ENCODE results near the gene NUP37. TPM values are rescaled to one million over a fixed set of nuclear protein-coding genes. Genes with fewer than 3 reads are reported as not detected.

The NUP37 gene
- total and polyA plus RNA-seq, 9 of the 15 experiments (the other 6 are each of a cell fraction or from before 2014, with no cell fraction given): 72.2 to 429 (median 170) TPM

DNA sequence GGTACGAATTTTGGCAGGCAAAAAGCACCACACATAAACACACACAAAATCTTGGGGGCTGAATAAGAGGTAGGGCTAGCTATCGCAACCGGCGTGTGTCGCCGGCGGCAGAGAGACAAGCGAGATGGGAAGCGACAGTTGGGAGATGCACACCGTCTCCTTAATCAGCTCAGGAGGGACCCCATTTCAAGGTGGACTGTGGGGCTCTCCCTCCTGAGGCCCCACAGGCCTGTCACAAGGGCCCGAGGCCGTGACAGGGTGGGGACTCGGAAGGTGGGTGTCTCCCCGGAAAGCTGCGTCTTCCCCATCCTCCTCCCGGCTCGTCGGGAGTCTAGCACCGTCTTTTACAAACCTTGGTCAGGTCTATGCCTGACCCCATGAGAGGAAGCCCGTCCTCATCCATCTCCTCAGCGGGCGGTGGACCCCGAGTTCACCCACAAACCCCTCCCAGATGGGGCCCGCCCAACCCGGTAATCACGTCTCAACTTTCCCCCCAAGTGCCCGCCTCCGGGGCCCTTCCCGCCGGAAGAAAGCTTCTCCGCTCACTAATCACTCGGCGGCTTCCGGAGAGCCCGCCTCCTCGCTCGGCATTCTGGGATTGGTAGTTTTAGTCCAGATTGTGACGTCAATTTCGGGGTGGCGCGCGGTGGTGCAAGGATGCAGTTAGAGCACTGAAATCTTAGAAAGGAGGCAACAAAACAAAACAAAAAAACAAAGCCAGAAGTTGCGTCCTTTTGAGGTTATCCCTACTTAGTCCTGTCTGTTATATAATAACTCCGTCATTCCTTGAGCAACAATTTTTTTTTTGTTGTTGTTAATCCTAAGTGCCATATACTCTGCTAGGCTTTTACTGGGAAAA lies 58.1 kb downstream of the NUP37 start, which contains the start of gene WASHC3:
Gene WASHC3 (minus strand): TSS at position 432 of the 859 bp plus-strand sequence. CDS start 29 bp downstream, at position 403.
- TSS peak; percentile 80 for BruUV-seq (replicated peaks)
- TF ChIP-seq POU5F1 (IDR thresholded peaks at IDR 0.05; ENCODE audit: borderline replicate concordance, low read depth, low read length, partially characterized antibody) (no peak), ARHGAP35 (IDR thresholded peaks at IDR 0.05; ENCODE audit: partially characterized antibody) (no peak), TARDBP (IDR thresholded peaks at IDR 0.05) (no peak), KDM5B (IDR thresholded peaks at IDR 0.05; ENCODE audit: insufficient replicate concordance, low read depth, low read length) (no peak), TAF7 (tag; IDR thresholded peaks at IDR 0.05) (no peak), PRMT5 (CRISPR knock-in tag; IDR thresholded peaks at IDR 0.05) (no peak), SAP30 (IDR thresholded peaks at IDR 0.05; ENCODE audit: borderline replicate concordance, insufficient read depth, low read depth, low read length, poor library complexity, severe bottlenecking) (peak; percentile 57), ZFX (CRISPR knock-in tag; IDR thresholded peaks at IDR 0.05) (peak; percentile 89), PTRF (tag; IDR thresholded peaks at IDR 0.05) (no peak), ZNF184 (CRISPR knock-in tag; IDR thresholded peaks at IDR 0.05) (no peak), XRCC3 (IDR thresholded peaks at IDR 0.05) (no peak), MYBL2 (IDR thresholded peaks at IDR 0.05; ENCODE audit: low read depth) (no peak), MYBL2 (CRISPR knock-in tag; IDR thresholded peaks at IDR 0.05; ENCODE audit: borderline replicate concordance) (no peak), TCF7 (IDR thresholded peaks at IDR 0.05; ENCODE audit: borderline replicate concordance) (no peak), MTA3 (IDR thresholded peaks at IDR 0.05; ENCODE audit: borderline replicate concordance) (no peak), FOXA1 (IDR thresholded peaks at IDR 0.05; ENCODE audit: borderline replicate concordance) (no peak), SOX6 (IDR thresholded peaks at IDR 0.05) (no peak), SMAD1 (IDR thresholded peaks at IDR 0.05; ENCODE audit: low read depth, low read length, partially characterized antibody) (no peak)
- TF ChIP-seq, protein P1, sequence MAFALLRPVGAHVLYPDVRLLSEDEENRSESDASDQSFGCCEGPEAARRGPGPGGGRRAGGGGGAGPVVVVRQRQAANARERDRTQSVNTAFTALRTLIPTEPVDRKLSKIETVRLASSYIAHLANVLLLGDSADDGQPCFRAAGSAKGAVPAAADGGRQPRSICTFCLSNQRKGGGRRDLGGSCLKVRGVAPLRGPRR (CRISPR knock-in tag; IDR thresholded peaks at IDR 0.05): no peak
- TF ChIP-seq, protein P2, sequence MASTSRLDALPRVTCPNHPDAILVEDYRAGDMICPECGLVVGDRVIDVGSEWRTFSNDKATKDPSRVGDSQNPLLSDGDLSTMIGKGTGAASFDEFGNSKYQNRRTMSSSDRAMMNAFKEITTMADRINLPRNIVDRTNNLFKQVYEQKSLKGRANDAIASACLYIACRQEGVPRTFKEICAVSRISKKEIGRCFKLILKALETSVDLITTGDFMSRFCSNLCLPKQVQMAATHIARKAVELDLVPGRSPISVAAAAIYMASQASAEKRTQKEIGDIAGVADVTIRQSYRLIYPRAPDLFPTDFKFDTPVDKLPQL (IDR thresholded peaks at IDR 0.05; ENCODE audit: extremely low read depth, insufficient read length): no peak
- TF ChIP-seq, protein P3, sequence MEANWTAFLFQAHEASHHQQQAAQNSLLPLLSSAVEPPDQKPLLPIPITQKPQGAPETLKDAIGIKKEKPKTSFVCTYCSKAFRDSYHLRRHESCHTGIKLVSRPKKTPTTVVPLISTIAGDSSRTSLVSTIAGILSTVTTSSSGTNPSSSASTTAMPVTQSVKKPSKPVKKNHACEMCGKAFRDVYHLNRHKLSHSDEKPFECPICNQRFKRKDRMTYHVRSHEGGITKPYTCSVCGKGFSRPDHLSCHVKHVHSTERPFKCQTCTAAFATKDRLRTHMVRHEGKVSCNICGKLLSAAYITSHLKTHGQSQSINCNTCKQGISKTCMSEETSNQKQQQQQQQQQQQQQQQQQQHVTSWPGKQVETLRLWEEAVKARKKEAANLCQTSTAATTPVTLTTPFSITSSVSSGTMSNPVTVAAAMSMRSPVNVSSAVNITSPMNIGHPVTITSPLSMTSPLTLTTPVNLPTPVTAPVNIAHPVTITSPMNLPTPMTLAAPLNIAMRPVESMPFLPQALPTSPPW (CRISPR knock-in tag; IDR thresholded peaks at IDR 0.05): peak; percentile 78

More for the DNA sequence above, 58.1 kb downstream of the NUP37 start, which contains the start of gene WASHC3:
- Histone ChIP-seq H3K4me1 (replicated peaks in 1 of 2; ENCODE audit: control insufficient read depth in 2 of 2, insufficient read depth in 2 of 2, low read length in 2 of 2) (peaks cover 0 to 8% of the 10 kb centered on the region in 2 experiments; a peak in 2 of 5 replicates), H2AFZ (ENCODE audit: low read depth, low read length) (peak within 1 kb of the TSS; percentile 96), H3K9ac (ENCODE audit: insufficient read depth in 1 of 2, low read depth in 2 of 2, low read length in 2 of 2) (peak within 1 kb of the TSS; percentile 73 to 88), H3K36me3 (ENCODE audit: control insufficient read depth, insufficient read depth, low read length) (no peaks in the 10 kb centered on the region), H3K79me2 (ENCODE audit: control insufficient read depth, insufficient read depth, low read length) (peaks cover 5% of the 10 kb centered on the region; the same call in 2 of the 3 replicates), H3K27ac (ENCODE audit: extremely low read depth, low read depth, low read length) (peak within 1 kb of the TSS; percentile 70), H3K4me2 (ENCODE audit: insufficient read depth, low read length) (peak within 1 kb of the TSS; percentile 96), H3K9me1 (ENCODE audit: control insufficient read depth, insufficient read depth, low read length) (no peaks in the 10 kb centered on the region), H3K9me3 (replicated peaks; ENCODE audit: control insufficient read depth, insufficient read depth, low read depth, low read length) (no peaks in the 10 kb centered on the region), H3K27me3 (ENCODE audit: control insufficient read depth in 2 of 2, insufficient read depth in 2 of 2, low read length in 2 of 2) (no peaks in the 10 kb centered on the region), H4K20me1 (replicated peaks; ENCODE audit: control insufficient read depth, insufficient read depth, low read length) (no peaks in the 10 kb centered on the region), H3K4me3 (peak within 1 kb of the TSS; percentile 71)
- ATAC-seq (peak; percentile 97), FAIRE-seq (peak; percentile 92), DNase-seq (ENCODE audit: extremely low read depth in 1 of 4, low spot score in 3 of 4) (peak; percentile 87 to 97 (median 88))
- in situ Hi-C loops (cut with MboI) (no loop called here), intact Hi-C loops (cut with micrococcal nuclease) (loop anchor here (2.0 kb wide), 1 partner anchor 59 kb away; the partner anchor contains the start of genes NUP37 and PARPBP)
- POLR2A ChIA-PET: interaction anchor here (0.6 to 1.5 kb wide), 8 partner anchors 9 to 822 kb away, joined by 3 to 7 read pairs (median 3); partner anchors contain the start of genes NUP37 and PARPBP
- WGBS (ENCODE audit: insufficient coverage, low coverage, missing lambda C conversion rate): 2% methylated on average over 37 of the region's 44 CpGs
- CTCF ChIA-PET (ENCODE audit: low intra/inter-chr PET ratio): no interaction called here
